ENCODE data around the gene SLC9A8.

Gene SLC9A8

GRCh38 chr20:49813305-49813974 is 812 bp downstream of the SLC9A8 start:
- in situ Hi-C loops (cut with HindIII; ENCODE audit: low sequenced_read_pairs) = no loop called here

- in situ Hi-C loops (cut with HindIII; ENCODE audit: low sequenced_read_pairs) = no loop called here
Measured at GRCh38 chr20:49814057-49814694, 1.5 kb downstream of the SLC9A8 start.

GRCh38 chr20:49818816-49819215 is 6.2 kb downstream of the SLC9A8 start:
- in situ Hi-C loops (cut with HindIII; ENCODE audit: low sequenced_read_pairs) = no loop called here

- in situ Hi-C loops (cut with HindIII; ENCODE audit: low sequenced_read_pairs) = no loop called here
Measured at GRCh38 chr20:49819702-49820101, 7.1 kb downstream of the SLC9A8 start.

- in situ Hi-C loops (cut with HindIII; ENCODE audit: low sequenced_read_pairs) = no loop called here
Measured at GRCh38 chr20:49821381-49821780, 8.8 kb downstream of the SLC9A8 start.

GRCh38 chr20:49821870-49822331 is 9.3 kb downstream of the SLC9A8 start:
- in situ Hi-C loops (cut with HindIII; ENCODE audit: low sequenced_read_pairs) = no loop called here

GRCh38 chr20:49823152-49823847 is 10.7 kb downstream of the SLC9A8 start:
- in situ Hi-C loops (cut with HindIII; ENCODE audit: low sequenced_read_pairs) = no loop called here

- in situ Hi-C loops (cut with HindIII; ENCODE audit: low sequenced_read_pairs) = no loop called here
Measured at GRCh38 chr20:49824206-49824605, 11.6 kb downstream of the SLC9A8 start.

- in situ Hi-C loops (cut with HindIII; ENCODE audit: low sequenced_read_pairs) = no loop called here
Measured at GRCh38 chr20:49825521-49826033, 12.9 kb downstream of the SLC9A8 start.

- in situ Hi-C loops (cut with HindIII; ENCODE audit: low sequenced_read_pairs) = no loop called here
Measured at GRCh38 chr20:49831022-49831769, 18.6 kb downstream of the SLC9A8 start.

- in situ Hi-C loops (cut with HindIII; ENCODE audit: low sequenced_read_pairs) = no loop called here
Measured at GRCh38 chr20:49831770-49832631, 19.4 kb downstream of the SLC9A8 start.

- in situ Hi-C loops (cut with HindIII; ENCODE audit: low sequenced_read_pairs) = no loop called here
Measured at GRCh38 chr20:49832632-49833327, 20.2 kb downstream of the SLC9A8 start.

GRCh38 chr20:49833483-49833882 is 20.9 kb downstream of the SLC9A8 start:
- in situ Hi-C loops (cut with HindIII; ENCODE audit: low sequenced_read_pairs) = no loop called here

- in situ Hi-C loops (cut with HindIII; ENCODE audit: low sequenced_read_pairs) = no loop called here
Measured at GRCh38 chr20:49835031-49835430, 22.4 kb downstream of the SLC9A8 start.

- in situ Hi-C loops (cut with HindIII; ENCODE audit: low sequenced_read_pairs) = no loop called here
Measured at GRCh38 chr20:49838546-49838945, 25.9 kb downstream of the SLC9A8 start.

GRCh38 chr20:49843139-49843538 is 30.5 kb downstream of the SLC9A8 start:
- in situ Hi-C loops (cut with HindIII; ENCODE audit: low sequenced_read_pairs) = no loop called here

GRCh38 chr20:49843770-49844380 is 31.2 kb downstream of the SLC9A8 start:
- in situ Hi-C loops (cut with HindIII; ENCODE audit: low sequenced_read_pairs) = no loop called here

- in situ Hi-C loops (cut with HindIII; ENCODE audit: low sequenced_read_pairs) = no loop called here
Measured at GRCh38 chr20:49845060-49845459, 32.4 kb downstream of the SLC9A8 start.

GRCh38 chr20:49846206-49846807 is 33.7 kb downstream of the SLC9A8 start:
- in situ Hi-C loops (cut with HindIII; ENCODE audit: low sequenced_read_pairs) = no loop called here
